Activated T-helper 1 cell treated with anti-CD3 and anti-CD28 coated beads, Interleukin-2, amount 50 U/mL, for 16 hours (primary cell): Measurements from ENCODE around the gene ARID3A.

ENCODE experiments used
- DNase-seq, 2 donors: peaks; one replicate each; pipeline ENCODE4 v3.0.0-alpha.2; 2020; ENCODE audit warnings: low read depth in 1 of 2, low spot score in 1 of 2

Gene ARID3A

GRCh38 chr19:960601-960938, 34.7 kb downstream of the ARID3A start:
- no peak for DNase-seq

- DNase-seq = no peak
Observed at GRCh38 chr19:961866-962620, 36.2 kb downstream of the ARID3A start.

GRCh38 chr19:962683-963400, 37.0 kb downstream of the ARID3A start:
- DNase-seq = no peak

GRCh38 chr19:963486-963951, 37.7 kb downstream of the ARID3A start:
- no peak for DNase-seq

GRCh38 chr19:964116-964520, 38.3 kb downstream of the ARID3A start:
- DNase-seq = no peak

GRCh38 chr19:964761-965694, 39.2 kb downstream of the ARID3A start:
- no peak for DNase-seq

- DNase-seq = no peak
Observed at GRCh38 chr19:966485-967088, 40.8 kb downstream of the ARID3A start.

- no peak for DNase-seq
Observed at GRCh38 chr19:970695-971094, 44.9 kb downstream of the ARID3A start.

- no peak for DNase-seq
Observed at GRCh38 chr19:971795-972194, 46.0 kb downstream of the ARID3A start.

GRCh38 chr19:972281-972680, 46.4 kb downstream of the ARID3A start:
- DNase-seq = no peak

GRCh38 chr19:973726-974563, 48.1 kb downstream of the ARID3A start:
- no peak for DNase-seq

- DNase-seq = no peak
Observed at GRCh38 chr19:974564-975257, 48.9 kb downstream of the ARID3A start.

GRCh38 chr19:976476-976875, 50.6 kb downstream of the ARID3A start:
- DNase-seq = no peak

- DNase-seq = no peak
Observed at GRCh38 chr19:977058-977464, 51.2 kb downstream of the ARID3A start.

- DNase-seq = no peak
Observed at GRCh38 chr19:979318-979741, 53.5 kb downstream of the ARID3A start.

GRCh38 chr19:980133-980998, 54.5 kb downstream of the ARID3A start:
- no peak for DNase-seq

- peak; percentile 52 to 69 for DNase-seq
Observed at GRCh38 chr19:982567-983170, 56.8 kb downstream of the ARID3A start.
